GM21529 (cell line): ENCODE measurements around the gene JUN.

ENCODE experiments used
- ATAC-seq: cut with Tn5 transposase; IDR thresholded peaks from one replicate; pipeline ENCODE4 v1.9.1; 2021; ENCODE audit not compliant: unreplicated experiment

JUN gene

GRCh38 chr1:58784758-58785441, 1.1 kb upstream of the JUN start:
- ATAC-seq: no peak

DNA sequence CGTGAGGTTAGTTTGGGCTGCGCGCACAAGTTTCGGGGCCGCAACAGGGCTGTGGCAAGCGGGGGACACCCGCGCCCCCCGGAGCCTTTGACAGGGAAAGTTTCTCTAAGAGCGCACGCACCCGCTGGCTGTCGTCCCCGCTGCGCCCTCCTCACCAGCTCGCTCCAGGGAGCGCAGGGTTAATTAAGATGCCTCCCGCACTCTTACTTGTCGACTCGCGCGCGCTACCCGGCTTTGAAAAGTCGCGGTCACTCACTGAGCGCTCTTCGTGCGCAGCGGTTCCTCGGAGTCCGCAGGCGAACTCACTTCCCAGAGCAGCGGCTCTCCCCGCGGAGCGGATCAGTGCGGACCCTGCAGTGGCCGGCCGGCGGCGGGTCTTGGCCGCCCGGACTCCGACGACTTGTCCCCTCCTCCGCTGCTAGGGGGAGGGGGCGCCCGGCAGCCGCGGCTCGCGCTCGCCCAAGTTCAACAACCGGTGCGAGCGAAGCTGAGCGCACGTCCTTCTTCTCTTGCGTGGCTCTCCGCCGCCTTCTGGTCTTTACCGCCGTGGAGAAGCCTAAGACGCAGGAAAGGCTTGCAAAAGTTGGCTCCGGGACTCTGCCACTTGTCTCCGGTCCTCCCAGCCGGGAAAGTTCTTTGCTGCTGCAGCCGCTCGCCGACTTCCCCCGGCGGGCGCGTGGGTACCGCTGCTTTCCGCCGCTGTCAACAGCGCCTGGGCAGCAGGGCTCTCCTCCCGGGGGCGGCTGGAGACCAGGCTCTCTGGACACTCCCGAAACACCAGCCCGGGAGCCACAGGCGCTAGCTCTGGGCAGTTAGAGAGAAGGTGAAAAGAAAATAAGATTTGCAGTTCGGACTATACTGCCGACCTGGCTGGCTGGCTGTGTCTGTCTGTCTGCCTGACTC, 506 bp downstream of the JUN start:
- ATAC-seq: peak; percentile 19

- peak; percentile 18 for ATAC-seq
These were observed 1.4 kb downstream of the JUN start for GRCh38 chr1:58782178-58783089.

- ATAC-seq: no peak
These were observed 2.2 kb downstream of the JUN start for GRCh38 chr1:58781541-58782177.

DNA sequence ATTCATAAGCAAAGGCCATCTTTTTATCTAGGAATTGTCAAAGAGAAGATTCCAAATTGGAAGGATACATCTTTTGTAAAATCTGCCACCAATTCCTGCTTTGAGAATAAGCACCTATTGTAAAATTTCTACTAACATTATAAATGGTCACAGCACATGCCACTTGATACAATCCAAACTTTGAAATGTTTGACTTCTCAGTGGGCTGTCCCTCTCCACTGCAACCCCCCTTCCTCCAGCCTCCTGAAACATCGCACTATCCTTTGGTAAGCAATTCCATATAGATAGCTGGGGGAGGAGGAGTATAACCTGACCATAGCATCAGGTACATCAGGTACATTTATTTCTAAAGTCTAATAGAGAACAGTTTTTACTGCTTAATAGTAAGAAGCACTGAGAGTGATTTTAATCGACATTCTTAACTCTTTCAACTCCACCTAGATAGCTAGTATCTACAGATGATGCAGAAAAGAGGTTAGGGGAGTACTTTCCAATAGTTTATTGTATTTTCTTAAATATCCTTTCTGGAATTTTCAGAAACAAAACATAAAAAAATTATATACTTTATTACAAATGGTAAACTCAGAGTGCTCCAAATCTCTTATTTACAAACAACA, 2.9 kb downstream of the JUN start:
- ATAC-seq: no peak

DNA sequence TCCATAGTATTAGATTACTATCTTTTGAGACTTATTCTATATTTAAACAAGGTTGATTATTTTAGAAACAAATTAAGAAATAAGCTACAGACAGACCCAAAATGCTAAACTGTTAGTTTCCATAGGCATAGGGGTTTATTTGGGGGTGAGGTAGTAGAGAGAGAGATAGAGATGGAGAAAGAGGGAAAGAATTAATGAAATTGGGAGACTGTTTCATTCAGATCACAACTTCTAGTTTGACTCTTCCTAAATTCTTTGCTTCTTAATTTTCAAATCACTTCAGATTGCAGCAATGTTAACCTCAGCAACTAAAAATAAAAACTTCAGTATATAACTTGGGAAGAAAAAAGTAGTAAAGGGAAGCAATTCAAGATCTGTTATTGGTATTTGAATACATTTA, 3.4 kb downstream of the JUN start:
- no peak for ATAC-seq

- no peak for ATAC-seq
These were observed 4.0 kb downstream of the JUN start for GRCh38 chr1:58779801-58780382.

DNA sequence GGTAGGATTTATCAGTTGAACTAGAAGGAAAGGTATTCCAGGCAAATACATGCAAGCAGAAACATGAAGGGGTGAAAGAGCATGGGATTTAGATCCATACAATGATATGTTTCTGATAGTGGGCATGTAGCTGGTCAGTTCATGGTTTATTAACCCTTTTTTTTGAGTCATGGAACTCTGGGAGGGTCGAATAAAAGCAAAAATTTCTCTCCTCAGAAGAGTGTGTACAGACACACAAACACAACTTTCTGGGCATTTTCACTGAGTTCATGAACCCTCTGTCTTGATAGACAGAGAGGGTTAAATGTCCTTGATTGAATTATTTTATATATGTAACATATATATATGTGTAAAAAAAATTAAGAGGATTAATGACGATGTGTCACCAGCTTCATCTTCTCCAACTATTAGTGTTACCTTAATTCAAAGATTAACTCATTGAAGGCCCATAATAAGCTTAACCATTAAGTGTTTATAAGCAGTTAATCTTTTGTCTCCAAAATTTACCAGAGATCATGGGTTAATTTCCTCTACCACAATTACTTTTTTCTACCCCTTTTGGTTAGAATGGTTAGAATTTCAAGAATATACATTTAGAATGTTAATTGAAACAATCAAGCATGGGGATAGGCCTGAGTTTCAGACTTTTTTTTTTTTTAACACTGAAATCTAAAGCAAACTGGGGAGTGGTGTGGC, 4.6 kb downstream of the JUN start:
- no peak for ATAC-seq

- no peak for ATAC-seq
These were observed 5.4 kb downstream of the JUN start for GRCh38 chr1:58778385-58779000.

DNA sequence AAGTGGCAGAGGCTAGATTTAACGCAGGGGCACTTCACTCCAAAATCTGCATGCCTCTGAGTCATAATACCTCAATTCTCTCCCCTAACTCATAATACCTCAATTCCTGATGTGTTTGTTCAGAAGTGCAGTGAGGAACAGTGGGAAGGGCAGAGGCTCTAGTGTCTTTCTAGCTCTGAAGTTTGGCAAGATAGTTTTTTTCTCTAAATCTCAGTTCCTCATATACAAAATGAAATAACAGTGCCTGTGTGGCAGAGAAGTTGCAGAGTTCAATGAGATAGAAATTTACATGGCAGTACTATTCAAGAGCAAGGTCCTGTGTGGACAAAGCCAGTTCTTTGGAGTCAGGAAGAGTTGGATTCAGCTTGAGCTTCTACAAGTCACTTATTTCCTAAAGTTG, 9.8 kb downstream of the JUN start:
- ATAC-seq: no peak

GRCh38 chr1:58773406-58773840, 10.4 kb downstream of the JUN start:
- peak; percentile 85 for ATAC-seq

DNA sequence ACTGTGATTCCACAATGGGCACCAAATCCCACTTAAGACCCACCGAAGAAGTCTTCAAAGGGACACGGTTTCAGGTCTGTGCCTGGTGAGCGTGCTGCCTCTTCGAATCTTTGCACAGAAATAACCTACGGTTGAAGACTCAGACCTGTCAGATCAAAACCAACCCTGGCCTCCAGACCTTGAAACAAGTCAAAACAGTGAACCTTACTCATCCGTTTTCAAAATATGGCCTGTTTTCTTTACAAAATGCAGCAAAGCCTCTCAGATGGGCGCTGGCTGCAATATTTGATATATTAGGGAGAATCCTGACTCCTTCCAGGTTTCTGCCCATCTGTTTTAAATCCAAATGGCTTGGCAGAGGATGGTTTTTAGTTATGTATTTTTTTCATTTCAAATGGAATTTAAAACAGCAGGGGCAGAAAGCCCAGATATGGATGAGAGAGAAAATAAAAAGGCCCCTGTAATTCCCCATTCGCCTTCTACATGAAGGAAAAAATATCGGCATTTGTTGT, 14.0 kb downstream of the JUN start:
- no peak for ATAC-seq

DNA sequence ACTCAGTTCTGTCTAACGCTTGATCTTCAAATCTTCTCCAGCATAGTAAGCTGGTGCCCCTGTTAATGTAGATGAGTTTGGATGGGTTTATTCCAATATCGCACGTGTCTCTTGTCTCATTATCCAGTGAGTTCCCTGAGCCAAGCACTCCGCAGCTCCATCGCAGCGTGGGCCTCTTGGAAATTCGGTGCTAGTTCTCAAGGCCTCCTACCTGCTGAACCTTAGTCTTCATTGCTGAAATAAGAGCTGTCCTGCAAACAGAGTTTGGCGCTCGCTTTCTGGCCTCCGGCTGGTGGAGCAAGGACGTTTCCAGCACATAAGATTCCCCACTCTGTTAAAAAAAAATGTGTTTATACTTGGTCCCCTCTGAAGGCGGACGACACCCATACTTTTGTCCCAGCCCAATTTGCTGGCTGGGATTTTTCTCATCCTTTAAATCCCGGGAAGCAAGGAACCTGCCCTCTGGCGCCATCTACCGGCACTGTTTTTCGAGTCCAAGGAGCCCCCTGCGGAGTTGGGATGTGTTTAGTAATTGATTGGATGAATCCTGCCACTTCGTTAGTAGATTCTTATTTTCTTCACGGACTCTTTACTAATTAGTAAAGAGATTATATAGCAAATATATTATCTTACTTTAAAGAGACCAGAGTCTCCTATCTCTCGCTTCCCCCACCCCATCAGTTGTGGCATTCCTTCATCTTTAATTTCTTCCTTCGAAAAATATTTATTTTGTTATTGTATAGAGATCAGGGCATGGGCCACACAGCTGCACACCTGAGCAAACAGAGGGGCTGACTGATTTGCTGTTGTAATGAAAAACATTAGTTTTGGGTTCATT, 14.7 kb downstream of the JUN start:
- ATAC-seq: no peak

GRCh38 chr1:58768191-58768731, 15.6 kb downstream of the JUN start:
- no peak for ATAC-seq

DNA sequence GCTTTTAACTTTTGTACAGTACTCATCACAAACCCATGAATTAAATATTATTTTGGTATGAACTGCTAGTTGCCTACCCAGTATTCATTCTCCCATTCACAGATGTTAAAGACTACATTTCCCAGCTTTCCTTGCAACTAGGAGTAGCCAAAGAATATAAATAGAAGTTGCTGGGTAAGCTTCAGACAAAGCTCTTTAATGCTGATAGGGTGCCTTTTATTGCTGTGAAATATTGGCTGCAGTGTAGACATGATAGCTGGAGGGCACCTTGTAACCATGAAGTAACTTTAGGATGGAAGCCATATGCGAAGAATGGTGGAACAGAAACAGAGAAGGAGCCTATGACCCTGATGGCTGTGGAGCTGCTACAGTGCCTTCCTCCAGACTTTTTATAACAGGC, 16.7 kb downstream of the JUN start:
- ATAC-seq: no peak

- ATAC-seq: no peak
These were observed 18.4 kb downstream of the JUN start for GRCh38 chr1:58765441-58765840.

- no peak for ATAC-seq
These were observed 18.8 kb downstream of the JUN start for GRCh38 chr1:58765006-58765405.
